ENCODE measurements around the gene GOLGA1.

- TF ChIP-seq, protein P1, sequence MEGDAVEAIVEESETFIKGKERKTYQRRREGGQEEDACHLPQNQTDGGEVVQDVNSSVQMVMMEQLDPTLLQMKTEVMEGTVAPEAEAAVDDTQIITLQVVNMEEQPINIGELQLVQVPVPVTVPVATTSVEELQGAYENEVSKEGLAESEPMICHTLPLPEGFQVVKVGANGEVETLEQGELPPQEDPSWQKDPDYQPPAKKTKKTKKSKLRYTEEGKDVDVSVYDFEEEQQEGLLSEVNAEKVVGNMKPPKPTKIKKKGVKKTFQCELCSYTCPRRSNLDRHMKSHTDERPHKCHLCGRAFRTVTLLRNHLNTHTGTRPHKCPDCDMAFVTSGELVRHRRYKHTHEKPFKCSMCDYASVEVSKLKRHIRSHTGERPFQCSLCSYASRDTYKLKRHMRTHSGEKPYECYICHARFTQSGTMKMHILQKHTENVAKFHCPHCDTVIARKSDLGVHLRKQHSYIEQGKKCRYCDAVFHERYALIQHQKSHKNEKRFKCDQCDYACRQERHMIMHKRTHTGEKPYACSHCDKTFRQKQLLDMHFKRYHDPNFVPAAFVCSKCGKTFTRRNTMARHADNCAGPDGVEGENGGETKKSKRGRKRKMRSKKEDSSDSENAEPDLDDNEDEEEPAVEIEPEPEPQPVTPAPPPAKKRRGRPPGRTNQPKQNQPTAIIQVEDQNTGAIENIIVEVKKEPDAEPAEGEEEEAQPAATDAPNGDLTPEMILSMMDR (IDR thresholded peaks at IDR 0.05): no peak
- no peak for TF ChIP-seq POLR2AphosphoS5 (IDR thresholded peaks at IDR 0.05)
- no peak for TF ChIP-seq EP300 (IDR thresholded peaks at IDR 0.05)
These were observed 5.3 kb upstream of the GOLGA1 start for GRCh38 chr9:124946167-124946566.

Measured in upper lobe of left lung (tissue), 4 donors.